Stimulated activated CD8-positive, alpha-beta memory T cell treated with anti-CD3 and anti-CD28 coated beads, Interleukin-2, amount 100 ng/mL, for 48 hours (primary cell): Measurements from ENCODE around the gene RPS17.

Experiments used
- DNase-seq, 2 donors: peaks; one replicate each; pipeline ENCODE4 v3.0.0-alpha.2; 2020; ENCODE audit warnings: low read depth in 2 of 2

The RPS17 gene

GRCh38 chr15:82540055-82540983, at the start of gene RPS17:
Gene RPS17, minus strand, starts transcription at chr15:82540457. Its CDS starts 29 bp downstream, at chr15:82540428.
- DNase-seq, result peak; percentile 97 to 98

DNA sequence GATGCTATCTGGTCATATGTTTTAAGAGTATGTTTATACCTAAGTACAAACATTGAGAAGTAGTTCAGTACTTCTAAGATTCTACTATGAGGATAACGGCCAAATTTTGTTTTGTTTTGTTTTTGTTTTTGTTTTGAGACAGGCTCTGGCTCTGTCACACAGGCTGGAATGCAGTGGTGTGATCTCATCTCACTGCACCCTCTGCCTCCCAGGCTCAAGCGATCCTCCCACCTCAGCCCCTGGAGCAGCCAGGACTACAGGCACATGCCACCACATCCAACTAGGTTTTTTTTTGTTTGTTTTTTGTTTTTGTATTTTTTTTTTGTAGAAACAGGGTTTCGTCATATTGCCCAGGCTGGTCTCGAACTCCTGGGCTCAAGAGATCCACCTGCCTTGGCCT, 47.5 kb upstream of the RPS17 start:
- DNase-seq, result no peak

DNA sequence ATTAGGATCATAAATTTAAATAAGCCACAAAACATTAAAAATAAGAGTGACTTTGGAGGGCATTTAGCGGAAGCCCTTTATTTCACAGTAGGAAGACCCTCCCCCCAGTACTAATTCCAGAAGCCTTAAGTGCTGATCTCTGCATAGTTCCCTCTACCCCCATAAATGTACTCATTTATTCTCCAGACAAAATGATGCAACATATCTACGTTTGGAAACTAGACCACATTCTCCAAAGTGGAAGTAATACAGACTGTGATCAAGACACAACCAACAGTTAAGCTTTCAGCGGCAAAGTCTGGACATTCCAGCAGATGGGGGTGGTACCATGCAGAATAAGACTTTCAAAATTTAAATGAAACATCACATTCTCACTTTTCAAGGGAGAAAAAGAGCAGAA, 44.8 kb upstream of the RPS17 start:
- DNase-seq, result no peak

- DNase-seq, result no peak
Measured at GRCh38 chr15:82580713-82581112, 40.5 kb upstream of the RPS17 start.

- DNase-seq, result no peak
Measured at GRCh38 chr15:82575335-82575734, 35.1 kb upstream of the RPS17 start.

GRCh38 chr15:82572986-82573385, 32.7 kb upstream of the RPS17 start:
- no peak for DNase-seq

- no peak for DNase-seq
Measured at GRCh38 chr15:82572311-82572710, 32.1 kb upstream of the RPS17 start.

GRCh38 chr15:82571722-82572222, 31.5 kb upstream of the RPS17 start:
- DNase-seq, result no peak

GRCh38 chr15:82570721-82571508, 30.7 kb upstream of the RPS17 start:
- DNase-seq, result no peak

- no peak for DNase-seq
Measured at GRCh38 chr15:82569834-82570233, 29.6 kb upstream of the RPS17 start.

GRCh38 chr15:82568986-82569385, 28.7 kb upstream of the RPS17 start:
- no peak for DNase-seq

DNA sequence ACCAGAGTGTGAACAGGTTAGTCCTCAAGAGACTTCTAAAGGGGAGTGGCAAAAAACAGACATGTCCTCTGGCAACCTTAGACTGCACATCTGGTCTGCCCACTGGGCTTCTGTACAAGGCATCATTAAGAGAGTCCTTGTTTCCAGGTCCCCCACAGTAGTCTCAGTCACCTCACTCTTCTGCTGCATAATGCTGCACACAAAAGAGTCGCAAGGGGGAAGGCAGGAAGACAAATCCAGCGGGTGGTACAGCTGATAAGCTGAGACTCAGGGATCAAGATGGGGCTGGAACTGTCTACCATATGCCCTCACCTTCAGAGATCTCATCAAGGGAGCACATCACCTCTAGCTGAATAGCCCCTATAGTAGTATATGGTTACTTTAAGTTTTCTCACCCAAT, 27.4 kb upstream of the RPS17 start:
- no peak for DNase-seq

DNA sequence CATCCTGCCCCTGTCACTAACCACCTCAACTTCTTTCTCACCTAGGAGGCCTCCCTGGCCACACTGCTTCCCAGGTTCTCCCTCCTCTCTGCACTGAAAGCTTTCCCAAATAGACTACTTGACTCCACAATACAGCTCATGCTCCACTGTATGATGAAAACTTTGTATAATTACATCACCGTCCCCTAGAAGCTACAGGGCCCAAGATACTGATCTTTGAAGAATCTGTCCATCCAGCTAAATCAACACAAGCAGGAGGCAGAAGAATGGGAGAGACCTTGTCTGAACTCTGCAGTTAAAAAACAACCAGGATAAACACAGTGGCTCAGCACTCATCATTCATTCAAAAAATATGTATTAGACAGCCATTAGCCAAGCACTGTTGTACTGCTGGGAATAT, 26.4 kb upstream of the RPS17 start:
- no peak for DNase-seq

GRCh38 chr15:82558502-82558901, 18.2 kb upstream of the RPS17 start:
- no peak for DNase-seq

GRCh38 chr15:82556315-82557035, 16.2 kb upstream of the RPS17 start:
- no peak for DNase-seq

- DNase-seq, result no peak
Measured at GRCh38 chr15:82554849-82555248, 14.6 kb upstream of the RPS17 start.

DNA sequence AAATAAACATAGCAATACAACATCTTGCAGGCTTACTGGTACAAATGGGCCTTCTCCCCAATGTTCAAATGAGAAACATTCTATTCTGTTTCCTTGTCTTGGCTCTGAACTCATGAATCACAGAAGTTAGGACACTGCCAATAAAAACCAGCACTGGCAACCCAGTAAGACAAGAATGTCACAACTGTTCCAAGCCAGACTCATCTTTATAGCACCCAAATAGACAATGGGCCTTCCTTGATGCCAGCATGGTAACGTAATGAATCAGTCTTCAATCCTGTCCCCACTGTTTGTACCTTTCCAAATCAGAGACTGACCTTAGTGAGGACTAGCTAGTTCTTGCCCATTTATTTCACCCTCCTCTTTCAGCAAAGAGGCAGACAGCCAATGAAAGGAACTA, 14.1 kb upstream of the RPS17 start:
- DNase-seq, result no peak

DNA sequence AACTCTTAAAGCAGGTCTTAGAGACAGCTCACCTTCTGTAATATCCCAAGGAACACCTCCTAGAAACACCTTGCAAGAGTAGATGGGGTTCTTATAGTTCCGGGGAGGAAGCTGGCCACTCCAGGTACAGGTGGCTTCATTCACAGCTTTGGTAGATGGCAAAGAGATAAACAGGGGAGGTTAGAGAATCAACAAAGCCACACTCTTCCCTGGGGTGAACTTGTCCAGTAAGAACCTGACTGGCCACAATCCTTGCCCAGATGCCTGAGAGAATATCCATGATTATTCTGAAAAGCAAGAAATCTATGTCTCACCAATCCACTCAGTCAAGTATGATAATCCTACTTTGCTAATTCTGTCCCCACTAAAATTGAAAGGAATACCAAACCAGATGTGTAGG, 13.6 kb upstream of the RPS17 start:
- DNase-seq, result no peak

DNA sequence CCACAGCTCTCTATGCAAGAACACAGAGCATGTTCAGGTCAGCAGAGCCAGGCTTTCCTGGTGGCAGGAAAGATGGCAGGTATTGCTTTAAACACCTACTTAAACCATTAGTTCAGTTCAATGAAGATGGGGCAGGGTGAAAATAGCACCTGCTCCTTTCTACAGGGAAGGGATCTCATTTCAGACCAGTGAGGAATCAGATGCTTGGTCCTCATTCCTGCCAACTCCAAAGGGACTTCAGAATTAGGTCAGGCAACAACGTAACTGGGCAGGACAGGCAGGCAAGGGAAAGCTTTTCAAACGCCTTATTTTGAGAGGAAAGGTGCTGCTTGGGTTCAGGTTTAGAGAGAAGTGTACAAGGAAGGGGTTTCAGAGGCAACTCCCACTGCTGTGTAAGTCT, 12.6 kb upstream of the RPS17 start:
- no peak for DNase-seq

DNA sequence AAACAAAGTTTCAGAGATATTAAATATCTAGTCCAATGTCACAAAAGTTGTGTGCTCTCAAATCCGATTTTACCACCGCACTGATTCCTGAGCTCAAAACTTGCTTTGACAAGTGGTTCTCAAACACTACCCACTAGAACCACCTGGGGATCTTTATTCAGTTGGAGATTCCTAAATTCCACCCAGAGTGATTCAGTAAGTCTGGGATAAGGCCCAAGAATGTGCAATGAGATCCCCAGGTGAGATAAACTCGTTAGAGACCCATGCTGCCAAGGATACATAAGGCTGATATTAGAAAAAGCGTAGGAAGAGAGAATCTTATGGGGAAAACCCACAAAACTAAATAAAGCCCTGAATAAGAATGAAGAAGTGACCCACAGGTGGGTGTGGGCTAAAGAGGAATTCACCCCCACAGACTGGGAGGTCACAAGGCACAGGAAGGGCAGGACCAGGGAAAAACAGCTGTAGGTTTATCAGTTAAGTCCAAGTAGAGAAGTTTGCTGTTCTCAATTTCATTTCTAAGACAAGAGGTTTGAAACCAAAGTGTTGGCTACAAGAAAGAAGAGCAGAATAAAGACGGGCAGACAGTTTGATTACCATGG, 11.5 kb upstream of the RPS17 start:
- no peak for DNase-seq

DNA sequence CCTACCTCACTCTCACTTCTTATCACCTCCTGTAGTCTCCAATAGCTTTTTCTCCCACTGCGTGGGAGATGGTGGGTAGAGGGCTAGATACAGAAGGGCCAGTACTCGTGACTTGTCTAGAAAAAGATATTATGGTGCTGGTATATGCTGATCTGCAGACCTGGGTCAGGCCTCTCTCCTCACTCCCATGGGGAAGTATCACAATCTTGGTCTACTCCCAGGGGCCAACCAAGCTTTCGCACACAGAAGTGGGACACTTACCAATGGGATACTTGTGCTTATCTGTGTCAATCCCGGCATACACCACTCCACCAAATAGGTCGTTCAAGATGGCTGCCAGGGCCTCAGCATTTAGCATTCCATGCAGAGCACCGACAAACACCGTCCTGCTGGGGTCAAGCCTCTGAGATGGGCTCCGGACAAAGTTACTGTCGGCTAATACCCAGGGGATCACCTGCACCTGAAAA, 9.0 kb upstream of the RPS17 start:
- DNase-seq, result no peak

GRCh38 chr15:82548700-82549099, 8.4 kb upstream of the RPS17 start:
- no peak for DNase-seq
